Kidney tubule cell (primary cell): ENCODE measurements around the gene CDHR3.

Experiments used
- DNase-seq: peaks from one replicate; pipeline ENCODE4 v3.0.0-alpha.2; 2018; ENCODE audit warnings: low spot score

Gene CDHR3

DNA sequence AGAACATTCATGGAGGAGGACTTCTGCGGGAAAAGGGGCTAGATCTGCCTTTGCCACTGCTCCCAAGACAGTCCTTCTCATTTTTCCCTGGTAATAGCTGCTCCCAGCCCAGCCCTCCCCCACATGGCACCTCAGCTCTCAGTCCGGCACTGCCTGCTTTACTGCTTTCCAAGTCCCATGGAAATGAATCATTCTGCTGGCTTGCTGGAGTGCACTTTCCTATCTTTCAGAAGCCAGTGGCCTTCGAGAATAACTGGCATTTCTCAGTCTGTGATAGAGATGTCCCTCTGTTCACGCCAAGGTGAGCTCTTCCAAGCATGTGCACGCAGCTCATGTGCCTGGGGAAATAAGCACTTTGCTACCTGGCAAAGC is 87.7 kb downstream of the CDHR3 start:
- DNase-seq, result peak; percentile 70

DNA sequence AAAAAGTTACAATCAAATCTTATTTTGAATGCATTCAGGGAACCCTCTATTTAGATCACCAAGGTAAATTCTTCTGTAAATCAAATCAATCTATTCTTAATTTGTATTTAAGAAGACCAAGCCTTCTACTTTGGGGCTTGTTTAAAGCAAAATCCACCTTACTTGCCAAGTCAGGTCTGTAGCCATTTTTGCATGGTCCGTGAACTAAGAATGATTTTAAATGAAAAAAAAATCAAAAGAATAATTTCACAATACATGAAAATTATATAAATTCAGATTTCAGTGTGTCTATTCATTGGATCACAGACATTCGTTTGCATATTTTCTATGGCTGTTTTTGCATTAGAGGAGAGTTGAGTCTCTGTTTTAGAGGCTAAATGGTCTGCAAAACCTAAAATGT is 89.6 kb downstream of the CDHR3 start:
- no peak for DNase-seq

DNA sequence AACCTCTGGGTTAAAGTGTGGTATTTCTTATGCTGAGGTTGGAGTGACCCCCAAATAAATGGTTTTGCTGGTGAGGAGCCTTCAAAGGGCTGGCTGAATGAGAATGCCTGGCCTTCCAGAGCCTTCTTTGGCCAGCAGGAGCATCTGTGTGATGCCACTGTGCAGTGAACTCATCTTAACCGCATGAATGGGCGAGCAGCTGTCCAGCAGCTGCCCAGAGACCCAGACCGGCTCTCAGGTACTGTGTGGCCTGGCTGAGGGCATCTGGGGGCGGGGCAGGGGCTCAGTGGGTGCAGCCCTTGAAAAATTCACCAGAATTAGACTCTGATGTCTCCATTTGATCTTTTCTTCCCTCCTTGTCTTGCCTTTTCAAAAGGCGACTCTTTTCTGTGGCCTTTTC is 90.0 kb downstream of the CDHR3 start:
- peak; percentile 44 for DNase-seq

DNA sequence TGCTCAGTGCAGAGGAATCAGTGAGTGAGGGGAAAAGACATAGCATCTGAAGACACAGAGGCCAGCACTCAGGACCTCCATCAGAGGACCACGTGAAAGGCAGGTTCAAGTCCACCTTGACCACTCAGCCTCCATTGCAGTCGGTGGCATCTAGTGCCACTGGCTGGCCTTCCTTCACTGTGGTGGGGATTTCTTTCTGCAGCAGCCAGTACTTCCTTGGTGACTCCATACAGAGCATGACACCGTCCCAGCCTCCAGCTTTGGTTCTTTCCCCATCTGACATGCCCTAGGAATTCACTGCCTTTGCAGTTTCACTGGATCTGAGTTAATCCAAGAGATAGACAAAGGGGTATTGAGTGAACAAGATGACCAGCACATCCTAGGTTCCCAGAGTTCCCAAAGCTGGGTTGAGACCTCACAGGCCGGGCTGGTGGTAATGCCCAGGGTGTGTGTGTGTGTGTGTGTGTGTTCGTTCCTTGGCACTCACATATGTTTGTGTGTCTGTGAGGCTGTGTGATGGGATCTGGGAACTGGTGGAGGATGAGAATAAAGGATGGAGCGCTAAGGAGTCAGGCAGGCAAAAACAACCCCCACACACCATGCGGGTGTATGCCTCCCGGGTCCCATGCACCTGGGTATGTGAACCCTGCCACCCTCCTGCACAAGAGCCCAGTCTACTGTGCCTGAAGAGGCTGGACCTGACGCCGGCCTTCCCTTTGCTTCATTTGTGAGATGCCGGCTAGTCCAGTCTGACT is 91.3 kb downstream of the CDHR3 start:
- DNase-seq, result no peak

DNA sequence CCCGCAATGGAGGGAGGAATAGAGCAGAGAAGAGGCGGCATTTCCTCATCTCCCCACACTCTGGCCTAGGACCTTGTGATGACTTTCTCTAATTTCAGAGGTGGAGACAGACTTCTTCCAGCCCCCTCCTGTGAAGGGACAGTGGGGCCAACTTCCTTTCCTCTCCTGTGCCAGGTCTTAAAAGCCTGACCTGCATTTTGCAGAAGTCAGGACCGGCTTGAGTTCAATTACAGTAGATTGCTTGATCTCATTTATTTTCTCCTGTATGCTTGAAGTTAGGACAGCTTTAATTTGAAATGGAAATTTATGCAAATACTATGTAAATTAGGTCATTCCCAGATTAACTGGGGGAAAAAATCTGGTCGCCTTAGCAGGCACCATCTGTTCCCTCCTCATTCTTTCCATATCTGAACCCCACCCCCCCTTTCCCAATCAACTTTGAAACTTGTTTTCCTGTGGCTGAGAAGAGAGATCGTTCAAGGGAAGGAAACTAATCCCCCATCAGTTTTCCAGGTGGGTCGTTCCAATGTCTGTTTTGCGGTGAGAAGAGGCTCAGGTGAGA is 92.0 kb downstream of the CDHR3 start:
- no peak for DNase-seq

DNA sequence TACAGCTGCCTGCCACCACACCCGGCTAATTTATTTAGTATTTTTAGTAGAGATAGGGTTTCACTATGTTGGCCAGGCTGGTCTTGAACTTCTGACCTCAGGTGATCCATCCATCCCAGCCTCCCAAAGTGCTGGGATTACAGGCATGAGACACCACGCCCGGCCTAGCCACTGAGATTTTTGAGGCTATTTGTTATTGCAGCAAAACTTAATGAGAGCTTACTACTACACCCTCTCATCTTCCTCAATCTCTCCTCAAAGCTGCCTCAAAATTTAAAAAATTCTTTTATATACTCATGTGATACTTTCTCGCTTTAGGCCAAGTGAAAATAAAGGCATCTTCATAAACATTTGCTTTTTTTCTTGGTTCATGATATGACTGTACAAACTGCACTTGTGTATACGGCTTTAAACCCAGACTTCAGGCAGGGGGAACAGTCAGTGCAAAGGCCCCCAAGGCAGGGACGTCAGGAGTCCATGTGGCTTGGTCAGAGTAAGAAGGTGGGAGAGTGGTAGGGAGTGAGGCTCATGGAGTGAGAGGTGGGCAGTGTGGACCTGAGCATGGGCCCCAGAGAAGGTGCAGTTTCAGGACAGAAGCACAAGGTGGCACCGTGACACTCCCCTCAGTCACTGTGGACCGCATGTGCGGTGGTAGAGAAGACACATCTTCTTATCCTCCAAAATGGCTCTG is 93.6 kb downstream of the CDHR3 start:
- peak; percentile 75 for DNase-seq

DNA sequence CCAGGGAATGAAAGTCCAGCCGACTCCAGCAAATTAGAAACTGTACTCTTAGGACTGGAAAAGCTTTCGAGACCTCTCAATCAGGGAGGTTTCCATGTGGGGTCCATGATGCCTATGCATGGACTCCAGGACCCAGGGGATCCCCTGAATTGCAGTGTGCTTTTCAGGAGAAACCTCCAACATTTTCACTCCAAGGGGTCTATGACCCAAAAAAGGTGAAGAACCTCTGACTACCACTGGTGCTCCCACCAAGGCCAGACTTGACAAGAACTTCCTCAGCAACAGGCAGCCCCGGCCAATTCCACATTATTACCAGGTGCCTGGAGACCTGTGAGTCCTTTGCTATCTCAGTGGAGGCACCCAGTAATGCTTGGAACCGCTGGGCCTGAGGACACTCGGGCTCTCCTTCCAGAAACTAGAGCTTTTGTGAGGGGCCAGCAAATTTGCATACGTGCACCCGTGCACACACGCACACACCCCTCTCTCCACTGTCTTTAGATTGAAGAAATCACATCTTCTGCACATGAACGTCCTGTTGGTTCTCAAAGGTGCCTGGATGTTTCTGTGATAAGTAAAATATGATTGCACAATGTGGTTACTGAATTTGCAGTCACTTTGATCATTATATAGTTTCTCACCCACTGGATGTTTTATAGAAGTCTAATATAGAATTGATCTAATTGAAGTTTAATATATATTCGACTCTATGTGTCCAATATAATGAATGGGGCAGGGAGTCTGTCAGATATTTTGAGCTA is 94.3 kb downstream of the CDHR3 start:
- no peak for DNase-seq

DNA sequence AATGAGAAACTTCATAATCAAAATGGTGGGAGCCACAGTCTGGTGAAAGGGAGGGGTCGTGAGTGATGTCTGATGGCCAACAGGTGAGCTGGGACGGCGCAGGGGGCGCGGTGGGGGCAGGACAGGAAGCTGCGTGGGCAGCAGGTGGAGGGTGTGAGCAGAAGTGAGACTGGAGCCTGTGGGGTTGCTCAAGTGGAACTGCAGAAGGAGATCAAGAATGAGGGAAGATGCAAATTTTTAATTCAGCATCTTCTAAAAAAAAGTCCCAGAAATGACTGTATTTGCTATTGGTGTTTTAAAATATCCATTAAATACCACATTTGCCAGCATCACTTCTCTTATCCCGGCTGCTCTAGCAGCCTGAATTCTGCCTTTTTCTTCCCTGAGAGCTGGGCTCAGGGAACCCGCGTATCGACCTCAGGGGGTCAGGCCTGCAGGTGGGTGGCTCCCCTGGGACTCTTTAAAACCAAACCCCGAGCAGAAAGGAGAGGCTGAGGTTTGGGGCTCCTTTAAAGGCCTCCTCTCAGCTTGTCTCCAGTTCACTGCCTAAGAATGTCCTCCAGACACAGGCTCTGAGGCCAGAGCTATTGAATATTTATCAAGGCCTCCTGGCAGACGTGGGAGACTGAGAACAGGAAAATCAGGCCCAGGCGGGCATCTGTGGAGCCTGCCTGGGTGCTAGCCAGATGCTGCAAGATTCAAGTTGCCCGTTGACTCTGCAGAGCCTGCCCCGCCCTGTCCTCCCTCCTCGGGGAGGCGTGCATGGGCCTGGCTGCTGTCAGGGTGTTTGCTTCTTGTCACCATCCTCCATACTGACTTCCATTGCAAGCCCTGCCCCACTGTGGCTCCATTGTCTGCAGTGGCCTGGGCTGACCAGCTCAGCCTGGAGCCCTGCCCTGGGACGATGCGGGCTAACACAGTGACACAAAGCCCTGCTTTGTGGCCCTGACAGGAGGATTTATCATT is 95.2 kb downstream of the CDHR3 start:
- peak; percentile 39 for DNase-seq

DNA sequence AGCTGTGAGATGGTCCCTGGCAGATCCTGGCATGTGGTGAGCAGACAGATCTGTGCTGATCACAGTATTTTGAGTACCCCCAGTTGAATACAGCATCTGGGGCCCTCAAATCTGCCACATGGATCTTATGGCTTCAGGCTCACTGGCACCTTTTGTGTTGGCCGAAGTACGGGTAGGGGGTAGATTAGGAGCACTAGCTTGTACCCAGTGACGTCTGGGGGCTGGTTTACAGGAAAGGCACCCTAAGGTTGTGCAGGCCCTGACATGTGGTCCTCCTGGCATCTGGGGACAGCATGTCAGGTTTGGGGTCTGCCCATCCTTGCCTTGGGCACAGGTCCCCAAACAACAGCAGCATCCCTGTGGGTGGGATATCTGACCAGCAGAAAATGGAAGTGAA is 95.9 kb downstream of the CDHR3 start:
- DNase-seq, result no peak

DNA sequence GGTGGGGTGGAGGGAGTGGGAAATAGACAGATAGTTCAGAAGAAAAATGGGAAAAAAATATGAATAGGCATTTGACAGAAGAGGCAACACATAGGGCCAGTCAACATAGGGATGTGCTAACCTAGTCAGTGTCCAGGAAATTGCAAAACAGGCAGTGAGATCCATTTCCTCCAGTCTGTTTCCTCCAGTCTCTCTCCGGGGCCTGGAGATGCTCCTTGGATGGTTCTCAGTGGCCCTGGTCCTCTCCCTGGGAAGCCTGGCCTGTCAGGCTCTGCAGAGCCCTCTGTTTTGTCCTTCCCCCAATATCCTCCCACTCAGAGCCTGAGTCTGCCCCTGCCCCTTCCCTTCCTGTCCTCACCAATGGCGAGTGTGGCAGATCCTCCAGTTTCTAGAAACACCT is 96.5 kb downstream of the CDHR3 start:
- DNase-seq, result no peak

DNA sequence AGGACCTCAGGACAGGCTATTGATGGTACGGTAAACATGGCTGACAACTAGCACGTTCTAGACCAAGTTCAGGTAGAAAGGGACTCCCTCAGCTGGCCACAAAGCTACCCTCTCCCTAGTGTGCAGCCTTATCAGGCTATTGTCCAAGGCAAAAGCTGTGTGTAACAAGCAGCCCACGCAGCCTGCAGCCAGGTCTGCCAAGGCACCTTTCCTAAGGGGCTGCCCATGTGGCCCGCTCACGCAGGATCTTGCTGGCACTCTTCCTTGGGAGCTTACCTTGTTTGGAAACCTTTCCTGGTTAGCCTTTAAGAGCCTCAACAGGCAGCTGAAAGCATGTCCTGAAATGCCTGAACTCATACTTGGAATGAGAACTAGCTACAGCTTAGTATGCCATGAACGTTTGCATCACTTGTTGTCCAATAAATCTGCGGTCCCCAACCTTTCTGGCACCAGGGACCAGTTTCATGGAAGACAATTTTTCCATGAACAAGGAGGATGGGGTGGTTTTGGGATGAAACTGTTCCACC is 97.4 kb downstream of the CDHR3 start:
- DNase-seq, result no peak

DNA sequence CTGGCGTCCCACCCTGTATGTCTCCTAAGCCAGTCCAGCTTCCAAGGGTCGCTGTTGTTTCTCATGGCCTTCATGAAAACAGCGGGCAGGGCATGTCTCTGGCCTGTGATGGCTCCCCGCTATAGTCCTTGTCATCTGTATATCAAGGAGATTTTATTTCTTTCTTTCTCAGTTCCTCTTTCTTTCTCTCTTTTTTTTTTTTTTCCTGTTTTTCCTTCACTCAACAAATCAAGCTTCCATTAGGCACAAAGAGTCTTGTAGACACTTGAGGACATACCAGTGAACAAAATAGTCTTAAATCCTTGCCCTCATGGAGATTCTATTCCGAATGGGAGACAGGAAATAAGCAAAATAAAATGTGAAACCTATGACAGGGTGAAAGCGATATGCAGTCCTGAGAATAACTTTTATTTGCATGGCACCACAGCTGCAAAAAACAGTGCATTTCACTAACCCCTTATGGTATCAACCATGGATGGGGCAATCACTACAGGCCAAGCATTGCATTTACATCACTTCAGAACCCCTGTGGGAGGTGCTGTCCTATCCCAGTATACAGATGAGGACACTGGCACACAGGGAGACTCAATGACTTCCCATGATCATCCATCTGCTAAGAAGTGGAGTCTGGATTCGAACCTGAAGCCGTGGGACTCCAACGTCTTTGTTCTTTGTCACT is 98.4 kb downstream of the CDHR3 start:
- DNase-seq, result no peak

DNA sequence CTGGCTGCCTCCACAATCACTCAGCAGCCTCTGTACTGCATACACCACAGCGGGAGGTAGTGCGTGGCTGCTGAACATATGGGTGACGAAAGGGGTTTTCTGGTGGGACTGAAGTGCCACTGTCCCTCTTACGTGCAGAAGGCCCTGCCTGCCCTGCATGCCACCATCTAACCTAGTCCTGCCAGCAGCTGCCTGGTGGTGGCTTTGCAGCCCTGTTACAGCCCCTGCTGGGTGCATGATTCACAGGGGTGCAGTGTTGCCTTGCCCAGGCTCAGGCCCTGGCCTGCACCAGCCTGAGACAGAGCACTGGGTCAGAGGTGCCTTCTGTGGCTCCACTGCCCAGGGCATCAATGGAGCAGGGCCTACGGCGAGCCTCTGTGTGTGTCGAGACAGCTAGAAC is 98.9 kb downstream of the CDHR3 start:
- no peak for DNase-seq

DNA sequence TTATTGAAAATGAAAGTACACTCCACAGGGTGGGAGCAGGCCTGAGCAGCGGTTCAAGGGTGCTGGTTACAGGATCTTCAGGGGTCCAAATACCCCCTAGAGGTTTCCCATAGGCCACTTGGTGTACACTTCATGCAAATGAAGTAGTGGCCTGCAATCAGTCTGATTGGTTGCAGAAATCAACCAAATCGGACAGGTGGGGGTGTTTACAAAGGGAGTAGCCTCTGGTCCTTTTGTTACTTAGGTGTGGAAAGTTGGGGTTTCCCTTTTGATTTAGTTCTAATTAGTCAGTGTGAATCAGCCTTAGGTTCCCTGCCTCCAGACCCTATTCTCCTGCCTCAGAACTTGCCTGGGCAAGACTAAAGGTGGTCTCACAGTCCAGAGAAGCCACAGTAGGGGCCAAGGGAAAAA is 99.5 kb downstream of the CDHR3 start:
- DNase-seq, result no peak

DNA sequence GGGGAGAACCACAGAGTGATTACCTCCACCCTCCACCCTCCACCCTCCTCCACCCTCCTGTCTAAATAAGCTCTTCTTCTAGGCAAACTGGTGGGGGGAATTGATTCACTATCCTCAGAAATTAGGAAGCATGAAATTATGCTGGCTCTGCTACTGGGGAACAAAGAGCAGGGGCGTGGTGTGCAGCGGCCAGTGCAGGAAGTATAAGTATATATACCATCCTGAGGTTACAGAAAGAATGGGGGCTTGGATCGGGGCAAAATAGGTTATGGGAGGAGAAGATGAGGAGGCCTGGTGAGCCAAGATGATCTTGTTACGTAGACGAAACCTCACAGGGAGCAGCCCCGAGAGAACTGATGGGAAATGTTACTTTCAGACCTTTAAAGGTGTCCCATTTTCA is 100.0 kb downstream of the CDHR3 start:
- no peak for DNase-seq

DNA sequence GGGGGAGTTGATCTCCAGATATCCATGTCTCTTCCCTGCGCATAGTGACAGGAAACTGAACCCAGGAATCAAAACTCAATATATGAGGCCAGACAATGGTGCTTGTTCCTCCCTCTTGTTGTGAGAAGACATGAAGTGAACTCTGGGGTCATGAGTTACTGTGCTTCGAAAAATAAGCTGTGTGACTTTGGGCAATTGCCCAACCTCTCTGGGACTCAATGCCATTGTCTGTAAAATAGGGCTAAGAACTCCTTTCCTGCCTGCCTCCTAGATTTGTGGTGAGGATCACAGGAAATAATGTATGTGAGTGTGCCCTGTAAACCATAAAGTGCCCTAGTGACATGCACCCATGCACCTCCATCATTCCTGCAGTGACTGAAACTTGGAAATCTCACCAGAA is 100.6 kb downstream of the CDHR3 start:
- DNase-seq, result no peak

DNA sequence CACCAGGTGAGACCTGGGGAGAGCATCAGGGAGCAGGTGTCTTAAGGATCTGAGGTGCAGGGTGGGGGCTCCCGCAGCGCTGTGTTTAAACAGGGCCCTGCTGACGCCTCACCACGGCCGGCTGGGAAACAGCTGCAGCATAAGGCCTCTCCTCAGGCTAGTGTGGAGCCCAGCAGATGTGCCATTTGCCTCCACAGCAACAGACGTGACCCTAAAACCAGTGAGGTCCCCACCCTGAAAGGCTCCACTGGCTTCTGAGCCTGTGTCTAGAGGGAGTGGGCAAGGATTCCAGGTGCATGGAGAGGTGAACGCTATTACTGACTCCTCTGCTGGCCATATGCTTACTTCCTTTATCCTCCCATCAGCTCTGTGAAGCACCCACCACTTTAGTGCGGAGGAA is 101.3 kb downstream of the CDHR3 start:
- DNase-seq, result no peak

DNA sequence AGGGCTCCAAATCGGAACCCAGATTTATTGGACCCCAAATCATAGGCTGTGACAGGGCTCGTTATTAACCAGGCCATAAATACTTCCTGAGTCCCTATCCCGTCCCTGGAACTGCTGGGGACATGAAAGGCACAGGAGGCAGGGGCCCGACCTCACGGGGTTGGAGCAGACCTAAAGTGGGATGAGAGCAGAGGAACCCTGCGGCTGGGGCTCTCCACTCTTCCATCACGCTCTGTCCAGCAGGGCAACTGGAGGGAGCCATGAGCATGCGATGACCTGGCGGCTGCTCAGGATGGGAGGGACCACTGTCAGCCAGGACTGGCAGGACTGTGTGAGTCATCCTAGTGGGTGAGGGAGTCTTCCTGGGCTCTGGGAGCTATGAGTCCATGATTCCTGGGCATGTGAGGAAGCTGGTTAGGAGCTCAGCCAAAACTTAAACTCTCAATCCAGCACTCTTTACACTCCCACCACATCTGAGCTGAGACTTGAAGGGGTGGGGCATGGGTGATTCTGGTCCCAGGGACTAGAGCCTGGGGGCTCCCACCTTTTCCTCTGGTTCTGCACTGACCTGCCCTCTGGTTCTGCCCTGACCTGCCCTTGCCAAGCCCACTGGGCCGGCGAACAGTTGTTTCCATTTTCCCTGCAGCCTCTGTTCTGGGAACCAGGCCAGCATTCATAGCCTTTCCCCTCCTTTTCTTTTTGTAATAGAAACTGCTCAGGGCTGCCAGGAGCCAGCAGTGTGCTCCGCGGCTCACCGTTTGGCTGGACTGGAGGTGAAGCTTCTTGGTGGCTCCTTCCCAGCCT is 101.9 kb downstream of the CDHR3 start:
- DNase-seq, result peak; percentile 97

DNA sequence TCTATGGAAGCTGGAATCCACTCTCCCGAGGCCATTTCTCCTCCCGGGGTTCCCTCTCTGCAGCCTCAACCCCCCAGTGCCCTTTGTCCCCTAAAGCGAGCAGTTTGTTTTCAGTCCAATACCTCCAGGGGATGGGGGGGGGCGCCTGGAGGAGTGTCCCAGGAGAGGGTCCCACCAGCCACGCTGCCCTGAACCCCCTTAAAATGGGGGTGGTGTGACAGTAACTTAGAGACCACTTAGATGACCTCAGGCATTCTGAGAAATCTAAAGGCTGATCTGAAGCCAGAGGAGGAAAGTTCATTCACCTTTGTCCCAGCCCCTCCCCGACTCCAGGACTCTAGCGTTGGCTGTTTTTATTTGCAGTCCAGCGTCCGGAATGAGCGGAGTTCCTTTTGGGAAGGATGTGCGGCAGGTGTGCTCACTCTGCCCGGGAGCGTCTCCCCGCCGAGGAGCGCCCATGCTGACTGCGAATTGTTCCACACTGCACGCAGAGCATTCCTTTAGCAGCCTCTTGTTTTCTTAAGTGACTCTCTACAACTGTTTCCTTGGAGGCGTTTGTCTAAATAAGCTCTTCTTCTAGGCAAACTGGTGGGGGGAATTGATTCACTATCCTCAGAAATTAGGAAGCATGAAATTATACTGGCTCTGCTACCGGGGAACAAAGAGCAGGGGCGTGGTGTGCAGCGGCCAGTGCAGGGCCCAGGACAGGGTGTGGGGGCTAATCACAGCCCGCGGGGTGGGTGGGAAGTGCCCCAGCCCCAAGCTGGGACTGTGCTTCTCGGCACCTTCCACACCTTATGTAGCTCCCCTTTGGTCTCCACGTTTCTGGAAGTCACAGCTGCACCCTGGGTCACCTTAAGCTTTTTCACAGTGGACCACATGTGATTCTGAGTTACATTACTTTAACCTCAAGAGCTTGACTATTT is 102.8 kb downstream of the CDHR3 start:
- DNase-seq, result peak; percentile 63
